Regular cardiac myocyte (primary cell): ENCODE data around the gene TMEM248. TPM values are rescaled to one million over a fixed set of nuclear protein-coding genes. Genes with fewer than 3 reads are reported as not detected.

Experiments
- total RNA-seq: library from RNA; depleted of rRNA; stranded (reverse); fragments of >200 nt; gene quantifications from 2 replicates; pipeline ENCODE4 v1.2.3, GENCODE V29; 2014

The TMEM248 gene
- 79.6 and 104 TPM in 2 replicates for total RNA-seq

GRCh38 chr7:66920769-66921395, at the start of gene TMEM248:
Gene TMEM248, plus strand, starts transcription at chr7:66921225. Its CDS starts 20,641 bp downstream, at chr7:66941866.

GRCh38 chr7:66995050-66995776, 74.2 kb downstream of the TMEM248 start, which contains the start of gene SBDS:
Gene SBDS, minus strand, starts transcription at chr7:66995586. Its CDS starts 169 bp downstream, at chr7:66995417.

GRCh38 chr7:66996444-66997191, 75.6 kb downstream of the TMEM248 start, which contains the start of gene TYW1:
Gene TYW1, plus strand, starts transcription at chr7:66996833. Its CDS starts 146 bp downstream, at chr7:66996979.

Other genes with a start within 250 kb of the TMEM248 start
- gene RABGEF1, start 180.5 kb upstream of the TMEM248 start, total RNA-seq = 45.9 and 49.1 TPM in 2 replicates
- 110 and 158 TPM in 2 replicates for gene SBDS, start 74.4 kb downstream of the TMEM248 start, total RNA-seq
- gene TYW1, start 75.6 kb downstream of the TMEM248 start, total RNA-seq = 15.8 and 27.2 TPM in 2 replicates